Measurements from ENCODE around the gene PNO1. TPM values are rescaled to one million over a fixed set of nuclear protein-coding genes. Genes with fewer than 3 reads are reported as not detected.
A peak's percentile ranks its signal among the peaks of the same experiment; 100 is the strongest.

Gene PNO1
- total and polyA plus RNA-seq, 10 of the 15 experiments (the other 5 are each of a cell fraction or from before 2014, with no cell fraction given): 9.7 to 60.2 (median 30.3) TPM

GRCh38 chr2:68155618-68156017 lies 2.1 kb upstream of the PNO1 start:
- no peak for DNase-seq (ENCODE audit: low read depth, low spot score)
- no peak overlapping the region for H3K4me3 ChIP-seq
- no peaks in the 10 kb centered on the region for H3K9me3 ChIP-seq (replicated peaks; ENCODE audit: control insufficient read depth, insufficient read depth, low read length)
- TF ChIP-seq ZNF207 (IDR thresholded peaks at IDR 0.05; ENCODE audit: borderline replicate concordance) (no peak), MEF2B (IDR thresholded peaks at IDR 0.05; ENCODE audit: partially characterized antibody, poor library complexity, severe bottlenecking) (no peak), RB1 (IDR thresholded peaks at IDR 0.05; ENCODE audit: borderline replicate concordance) (no peak), CEBPB (IDR thresholded peaks at IDR 0.05; ENCODE audit: borderline replicate concordance in 1 of 2, low read depth in 2 of 2, low read length in 2 of 2) (no peak), CBFB (IDR thresholded peaks at IDR 0.05; ENCODE audit: low read depth) (no peak), RUNX3 (IDR thresholded peaks at IDR 0.05; ENCODE audit: low read length) (no peak)
- TF ChIP-seq, protein P1, sequence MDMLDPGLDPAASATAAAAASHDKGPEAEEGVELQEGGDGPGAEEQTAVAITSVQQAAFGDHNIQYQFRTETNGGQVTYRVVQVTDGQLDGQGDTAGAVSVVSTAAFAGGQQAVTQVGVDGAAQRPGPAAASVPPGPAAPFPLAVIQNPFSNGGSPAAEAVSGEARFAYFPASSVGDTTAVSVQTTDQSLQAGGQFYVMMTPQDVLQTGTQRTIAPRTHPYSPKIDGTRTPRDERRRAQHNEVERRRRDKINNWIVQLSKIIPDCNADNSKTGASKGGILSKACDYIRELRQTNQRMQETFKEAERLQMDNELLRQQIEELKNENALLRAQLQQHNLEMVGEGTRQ (IDR thresholded peaks at IDR 0.05; ENCODE audit: borderline replicate concordance, low read depth, low read length): no peak
- ChIA-PET POLR2A (interaction anchor here (0.7 kb wide), 1 partner anchor 82 kb away, joined by 4 read pairs; no protein-coding TSS in a partner anchor), CTCF (interaction anchor here (0.7 to 3.6 kb wide), 3 partner anchors 30 to 267 kb away, joined by 4 to 25 read pairs (median 19); no protein-coding TSS in a partner anchor), RAD21 (ENCODE audit: unreplicated experiment) (interaction anchor here (2.6 to 3.6 kb wide), 2 partner anchors 33 to 286 kb away, joined by 13 read pairs; no protein-coding TSS in a partner anchor), SMC1A (ENCODE audit: uncharacterized antibody, unreplicated experiment) (interaction anchor here (0.6 to 1.5 kb wide), 5 partner anchors 26 to 184 kb away, joined by 3 to 7 read pairs (median 5); partner anchors contain the start of gene PPP3R1)
- H3K79me2 ChIP-seq (ENCODE audit: control insufficient read depth, insufficient read depth, low read length): peaks cover 40% of the 10 kb centered on the region
- no TSS peak for BruUV-seq (replicated peaks)
- no peaks in the 10 kb centered on the region for H3K36me3 ChIP-seq (ENCODE audit: control insufficient read depth in 2 of 2, insufficient read depth in 2 of 2, low read length in 1 of 2)
- no peak overlapping the region for H3K9ac ChIP-seq (ENCODE audit: control insufficient read depth, insufficient read depth, low read length)
- ATAC-seq: no peak
- no peaks in the 10 kb centered on the region for H3K27me3 ChIP-seq (replicated peaks in 1 of 2; ENCODE audit: control insufficient read depth in 2 of 2, insufficient read depth in 2 of 2, low read length in 1 of 2)
- intact Hi-C loops (cut with micrococcal nuclease; ENCODE audit: unreplicated experiment) (loop anchor here (2.0 kb wide), 1 partner anchor 35 kb away; no protein-coding TSS in a partner anchor), in situ Hi-C loops (cut with MboI) (no loop called here)
- H3K27ac ChIP-seq (ENCODE audit: control insufficient read depth, insufficient read depth): no peak overlapping the region
- H2AFZ ChIP-seq (ENCODE audit: control insufficient read depth, low read depth, low read length): no peak overlapping the region
- no peaks in the 10 kb centered on the region for H4K20me1 ChIP-seq (ENCODE audit: control insufficient read depth, insufficient read depth)
- H3K4me1 ChIP-seq (ENCODE audit: control insufficient read depth, insufficient read depth, low read length): peaks cover 10% of the 10 kb centered on the region
- peak overlapping the region; percentile 5; the same call in 1 of the 2 replicates for H3K4me2 ChIP-seq (ENCODE audit: control insufficient read depth, insufficient read depth)
- WGBS (ENCODE audit: insufficient coverage, insufficient replicate concordance, low lambda C conversion rate, missing lambda C conversion rate): 95% methylated on average over 7 of the region's 7 CpGs
- no peak for FAIRE-seq

Data from GM12878 (cell line).